HG02610 (cell line): ENCODE measurements around the gene LARGE1.

Experiments used
- ATAC-seq: cut with Tn5 transposase; IDR thresholded peaks from one replicate; pipeline ENCODE4 v1.9.1; 2021; ENCODE audit warnings: mild to moderate bottlenecking, moderate library complexity; ENCODE audit not compliant: unreplicated experiment

LARGE1 gene

DNA sequence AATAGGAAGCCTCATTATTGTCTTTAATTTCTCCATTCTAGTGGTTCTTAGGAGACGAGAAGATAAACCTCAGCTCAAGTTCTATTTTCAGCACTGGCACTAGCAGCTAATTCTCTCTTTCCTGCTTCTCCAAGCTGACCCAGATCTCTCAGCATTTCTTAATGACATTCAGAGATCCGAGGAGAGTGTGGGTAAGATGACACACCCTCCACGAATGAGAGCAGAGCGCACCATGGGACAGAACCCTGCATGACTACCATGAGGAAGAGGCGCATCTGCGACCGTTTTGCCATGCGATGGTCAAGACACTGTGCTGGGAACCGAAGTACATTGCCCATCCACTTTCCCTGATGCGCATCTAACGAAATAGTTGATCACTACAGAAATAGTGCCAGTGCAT lies 241.8 kb downstream of the LARGE1 start:
- no peak for ATAC-seq

DNA sequence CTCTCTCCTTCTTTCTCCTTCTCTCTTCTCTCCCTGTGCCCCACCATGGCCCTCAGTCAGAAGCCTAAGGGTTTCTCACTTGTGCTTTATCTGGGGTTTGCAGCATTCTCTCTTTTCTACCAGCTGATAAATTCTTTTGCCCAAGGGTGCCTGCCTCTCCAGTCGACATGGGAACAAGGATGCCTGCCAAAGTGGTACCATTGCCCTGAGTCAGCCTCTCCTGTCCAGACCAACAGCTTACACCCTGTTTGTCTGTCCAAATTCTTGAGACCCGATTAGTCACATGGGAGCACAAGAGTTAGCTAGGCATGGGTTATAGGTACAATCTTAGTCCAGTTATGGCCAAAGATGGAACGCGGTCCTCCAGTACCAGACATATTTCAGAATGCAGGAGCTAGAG lies 242.7 kb downstream of the LARGE1 start:
- no peak for ATAC-seq

DNA sequence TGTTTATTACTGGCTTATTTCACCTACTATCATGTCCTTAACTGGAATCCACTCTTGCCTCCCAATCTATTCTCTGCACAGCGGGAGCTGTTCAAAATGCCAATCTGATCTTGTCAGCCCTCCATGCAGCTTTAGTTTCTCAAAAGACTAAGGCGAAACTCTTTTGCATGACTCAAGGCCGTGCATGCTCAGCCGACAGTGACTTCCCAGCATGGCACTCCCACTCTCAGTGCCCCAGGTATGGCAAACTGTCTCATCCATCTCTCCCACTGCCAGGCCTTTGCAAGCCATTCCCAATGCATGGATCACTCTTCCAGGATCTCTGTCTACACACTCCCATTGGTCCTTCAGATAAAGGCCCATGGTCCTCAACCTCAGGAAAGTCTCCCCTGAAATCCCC lies 245.9 kb downstream of the LARGE1 start:
- no peak for ATAC-seq

DNA sequence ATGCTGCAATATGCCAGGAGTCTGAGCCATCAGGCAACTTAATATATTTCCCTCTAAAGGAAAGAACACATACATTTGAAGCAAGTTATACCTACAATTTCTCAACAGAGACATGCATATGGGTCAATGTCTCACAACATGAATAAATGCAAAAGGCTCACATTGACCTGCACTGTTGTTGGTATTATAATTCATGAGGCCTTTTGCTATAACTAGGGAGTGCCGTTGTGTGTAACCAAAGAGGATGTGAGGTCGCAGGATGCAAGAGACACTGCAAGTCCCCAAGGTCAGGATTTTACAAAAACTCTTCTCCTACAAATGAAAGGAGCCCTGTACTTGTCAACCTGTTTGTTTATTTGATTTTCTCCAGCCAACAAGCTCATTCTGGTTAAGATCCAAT lies 250.5 kb downstream of the LARGE1 start:
- no peak for ATAC-seq

DNA sequence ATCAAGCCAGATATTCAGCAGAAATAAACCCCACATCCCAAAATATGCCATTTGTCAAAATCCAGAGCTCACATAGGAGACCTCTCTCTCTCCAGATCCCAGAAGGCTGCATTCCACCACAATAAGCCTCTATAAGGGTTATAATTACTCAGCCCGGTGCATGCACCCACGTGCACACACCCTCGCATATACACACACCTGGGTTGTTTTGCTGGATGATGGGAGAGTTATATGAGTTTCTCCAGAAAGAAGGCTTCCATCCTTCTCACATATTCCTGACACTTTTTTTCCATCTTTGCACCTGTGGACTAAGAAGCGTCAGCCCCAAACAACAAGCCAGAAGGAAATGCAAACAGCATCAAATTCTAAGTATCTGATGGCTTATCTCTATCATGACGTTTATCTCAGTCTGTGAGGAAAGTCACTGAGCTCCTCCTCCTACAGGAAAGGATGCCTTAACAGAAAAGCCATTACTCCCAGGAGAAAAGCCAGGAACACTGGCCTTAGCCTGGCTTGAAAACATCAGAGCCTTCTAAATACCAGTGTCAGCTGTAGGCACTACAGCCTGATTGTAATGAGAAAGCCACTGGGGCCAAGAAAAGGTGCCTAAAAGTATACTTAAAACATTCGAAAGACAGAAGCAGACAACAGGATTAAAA lies 253.2 kb downstream of the LARGE1 start:
- no peak for ATAC-seq

DNA sequence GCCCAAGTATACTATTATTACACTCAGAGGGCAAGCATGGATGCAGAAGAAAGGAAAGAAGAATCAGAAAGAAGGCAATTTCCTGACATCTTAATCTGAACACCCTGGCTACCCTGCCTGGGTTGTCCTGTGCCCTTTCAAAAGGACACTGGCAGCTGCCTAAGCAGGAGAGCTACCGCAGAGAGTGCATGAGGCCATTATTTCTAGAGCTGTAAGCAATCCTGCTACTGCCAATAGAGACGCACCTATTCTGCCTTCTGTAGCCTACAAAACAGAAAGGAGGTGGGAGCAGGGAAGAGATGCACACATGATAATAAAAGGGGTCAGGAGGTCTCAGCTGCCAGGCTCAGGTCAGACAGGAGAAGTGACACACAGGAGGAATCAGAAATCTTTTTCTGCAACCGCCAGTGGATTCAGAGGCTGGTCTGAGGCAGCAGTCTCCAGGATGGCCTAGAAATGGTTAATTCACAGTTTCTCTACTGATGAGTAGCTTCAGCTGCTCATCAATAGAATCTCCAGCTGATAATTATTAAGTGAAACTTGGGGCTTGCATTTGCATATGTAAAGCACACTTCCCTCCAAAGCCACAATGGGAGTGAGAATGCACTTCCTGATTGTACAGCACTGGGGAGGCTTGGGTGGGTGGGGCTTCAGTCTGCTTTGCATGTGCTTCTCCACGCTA lies 253.9 kb downstream of the LARGE1 start:
- no peak for ATAC-seq

DNA sequence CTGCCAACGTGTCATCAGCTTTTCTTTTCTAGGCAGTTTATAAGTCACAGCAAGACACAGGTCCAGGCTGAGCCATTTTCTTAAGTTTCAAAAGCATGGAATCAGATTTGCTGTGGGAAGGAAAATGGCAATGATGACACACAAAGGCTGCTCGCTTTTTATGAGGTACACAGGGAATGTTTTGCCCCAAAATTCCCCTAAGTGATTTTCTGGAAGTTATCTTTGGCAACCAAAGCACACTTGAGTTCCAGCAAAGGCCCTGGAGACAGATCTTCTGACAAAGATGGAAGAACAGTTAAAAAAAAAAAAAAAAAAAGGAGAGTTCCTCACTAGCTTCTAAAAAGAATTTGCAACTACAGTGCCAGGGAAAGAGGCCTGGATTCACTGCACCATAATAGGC lies 260.8 kb downstream of the LARGE1 start:
- no peak for ATAC-seq

DNA sequence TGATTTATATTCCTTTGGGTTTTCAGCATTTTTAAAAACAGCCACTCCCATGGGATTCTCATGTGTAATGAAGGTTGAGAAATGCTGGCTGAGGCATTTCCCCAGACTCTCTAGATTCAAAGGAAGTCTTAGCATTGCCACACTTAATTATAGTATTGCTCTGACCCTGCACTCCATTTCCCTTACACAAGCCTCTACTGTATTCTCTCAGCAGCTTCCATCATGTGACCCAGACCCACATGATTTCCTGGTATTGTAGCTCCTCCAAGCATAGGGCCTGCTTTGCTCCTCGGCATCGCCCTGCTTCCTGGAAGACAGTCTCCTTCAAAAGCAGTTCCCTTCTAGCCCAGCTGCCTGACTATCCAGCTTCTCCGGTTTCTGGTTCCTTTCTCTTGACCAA lies 261.5 kb downstream of the LARGE1 start:
- ATAC-seq: no peak

DNA sequence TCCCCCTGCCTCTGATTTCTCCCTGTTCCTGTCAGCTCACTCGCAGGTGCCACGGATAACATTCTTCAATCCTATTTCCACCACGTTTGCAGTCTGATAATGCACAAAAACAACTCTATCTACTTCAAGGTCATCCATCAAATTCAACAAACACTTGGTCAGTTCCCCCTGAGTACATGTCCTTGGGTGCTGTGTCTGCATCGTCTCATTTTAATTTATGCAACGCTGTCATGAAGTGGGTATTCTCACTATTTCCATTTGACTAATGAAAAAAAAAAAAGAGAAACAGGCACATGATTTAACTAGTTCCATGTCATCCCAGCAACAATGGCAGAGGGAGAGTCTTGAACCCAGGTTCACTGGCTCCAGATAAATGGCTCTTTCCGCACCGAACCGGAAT lies 262.6 kb downstream of the LARGE1 start:
- ATAC-seq: no peak

DNA sequence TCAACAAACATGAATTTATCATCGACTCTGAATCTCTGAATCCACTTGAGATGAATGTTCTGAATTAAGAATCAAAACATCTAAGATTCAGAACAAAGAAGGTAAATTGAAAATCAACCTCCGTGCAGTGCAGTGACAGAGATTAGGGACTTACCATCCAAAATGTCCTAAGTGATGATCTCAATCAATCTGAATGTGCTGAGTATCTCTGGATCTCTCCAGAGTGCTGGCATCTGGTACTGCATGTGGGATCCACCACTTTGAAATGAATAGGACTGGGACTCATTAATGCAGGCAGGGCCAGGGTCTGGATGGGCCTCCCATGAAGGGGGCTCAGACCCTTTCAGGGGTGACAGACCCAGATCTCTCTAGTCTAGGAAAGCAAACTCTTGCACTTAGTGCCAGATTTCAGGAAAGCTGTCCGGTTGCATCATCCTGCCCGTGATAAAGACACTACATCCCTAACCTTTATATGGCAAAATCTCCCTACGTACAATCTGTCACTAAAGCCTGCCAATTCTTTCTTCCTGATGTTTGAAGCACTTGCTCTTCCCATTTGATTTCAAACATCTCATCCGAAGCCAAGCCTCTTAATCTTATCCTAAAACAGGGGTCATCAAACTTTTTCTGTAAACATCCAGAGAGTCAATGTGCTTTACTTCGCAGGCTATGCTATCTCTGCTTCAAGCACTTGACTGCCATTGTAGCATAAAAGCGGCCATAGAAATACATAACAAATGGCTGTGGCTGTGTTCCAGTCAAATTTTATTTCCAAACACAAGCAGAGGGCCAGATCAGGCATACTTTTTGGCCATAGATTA lies 263.3 kb downstream of the LARGE1 start:
- no peak for ATAC-seq

DNA sequence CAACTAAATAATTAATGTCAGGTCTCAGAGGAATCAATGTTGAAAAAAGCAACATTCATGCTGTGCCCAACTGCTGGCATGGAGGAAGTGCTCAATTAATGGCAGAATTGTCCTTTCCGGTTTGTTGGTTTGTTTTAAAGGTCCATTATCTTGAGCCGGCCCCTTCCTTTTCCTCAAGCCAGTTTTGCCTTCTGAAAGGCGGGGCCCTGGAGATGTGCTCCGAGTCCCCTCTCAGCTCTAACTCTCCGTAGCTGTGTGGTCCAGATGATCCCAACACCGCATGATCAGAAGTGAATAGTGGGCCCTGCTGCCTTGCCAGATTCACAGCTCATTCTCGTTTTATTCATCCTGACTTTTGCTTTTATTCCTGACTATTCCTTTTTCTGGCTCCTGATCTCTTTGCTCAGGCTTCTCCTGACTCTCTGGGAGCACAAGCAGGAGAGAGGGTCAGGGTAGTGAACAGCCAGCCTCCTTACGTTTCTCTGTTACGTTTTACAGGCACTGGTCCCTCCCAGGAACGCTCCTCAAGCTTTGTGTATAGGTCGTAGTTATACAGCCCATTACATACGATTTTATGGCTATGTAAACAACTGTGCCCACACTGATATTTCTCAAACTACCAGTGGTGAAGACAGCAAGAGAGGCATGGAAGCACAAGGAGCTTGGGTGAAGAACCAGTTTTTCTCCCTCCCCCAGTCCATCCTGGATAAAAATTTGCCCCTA lies 265.9 kb downstream of the LARGE1 start:
- ATAC-seq: no peak

DNA sequence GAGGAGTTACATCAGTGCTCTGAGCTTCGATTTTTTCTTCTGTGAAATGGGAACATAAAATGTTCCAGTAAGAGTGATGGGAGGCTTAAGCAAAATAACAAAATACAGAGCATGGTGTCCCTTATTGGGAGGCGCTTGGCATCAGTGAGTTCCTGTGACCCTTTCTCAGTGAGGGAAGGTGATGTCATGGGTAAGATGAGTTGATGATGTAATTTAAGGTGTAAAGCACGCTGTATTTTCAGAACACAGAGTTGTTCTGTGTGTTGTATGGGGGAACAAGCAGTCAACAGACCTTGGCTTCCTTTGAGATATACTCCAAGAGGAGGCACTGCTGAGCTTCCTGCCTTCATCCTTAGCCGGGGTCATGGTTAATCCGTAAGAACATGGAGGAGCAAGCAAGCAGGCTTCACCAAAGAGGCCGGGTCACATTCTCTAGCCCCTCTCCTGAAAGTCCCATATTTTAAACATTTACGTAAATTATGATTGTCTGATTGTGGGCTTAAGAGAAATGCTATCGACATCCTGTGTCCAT lies 266.7 kb downstream of the LARGE1 start:
- no peak for ATAC-seq

DNA sequence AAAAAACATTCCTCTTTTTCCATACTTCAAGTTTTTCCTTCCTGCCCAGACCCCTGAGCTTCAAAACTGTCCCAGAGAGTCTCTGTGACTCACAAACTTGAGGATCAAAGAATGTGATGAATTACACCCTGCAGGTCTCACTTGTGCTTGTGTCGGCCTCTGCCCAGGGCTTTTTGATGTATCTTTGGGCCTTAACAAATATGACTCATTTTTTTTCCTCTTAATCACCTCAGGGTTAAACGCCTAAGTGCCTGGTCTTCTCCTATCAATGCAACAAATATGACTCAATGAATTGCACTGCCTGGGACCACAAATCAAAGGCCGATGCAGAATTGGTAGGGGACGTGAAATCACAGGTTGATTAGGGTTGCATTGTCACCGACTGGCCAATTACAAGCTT lies 267.7 kb downstream of the LARGE1 start:
- ATAC-seq: no peak

DNA sequence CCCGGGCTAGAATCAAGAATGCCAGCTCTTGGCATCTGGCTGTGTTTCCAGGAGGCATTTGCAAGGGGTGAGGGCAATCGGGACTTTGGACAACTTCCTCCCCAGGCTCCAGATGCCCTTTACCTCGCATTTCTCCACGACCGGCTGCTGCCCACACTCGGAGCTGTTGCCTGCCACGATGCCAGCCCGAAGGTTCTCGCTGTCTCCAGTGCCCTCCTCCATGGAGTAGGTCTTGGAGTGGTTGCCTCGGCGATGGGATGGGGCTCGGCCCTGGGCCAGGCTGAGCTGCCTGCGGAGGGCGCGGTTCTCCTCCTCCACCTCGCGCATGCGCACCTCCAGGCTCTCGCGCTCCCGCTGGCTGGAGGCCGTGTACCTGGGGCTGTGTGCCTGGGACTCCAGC lies 270.0 kb downstream of the LARGE1 start:
- ATAC-seq: no peak

DNA sequence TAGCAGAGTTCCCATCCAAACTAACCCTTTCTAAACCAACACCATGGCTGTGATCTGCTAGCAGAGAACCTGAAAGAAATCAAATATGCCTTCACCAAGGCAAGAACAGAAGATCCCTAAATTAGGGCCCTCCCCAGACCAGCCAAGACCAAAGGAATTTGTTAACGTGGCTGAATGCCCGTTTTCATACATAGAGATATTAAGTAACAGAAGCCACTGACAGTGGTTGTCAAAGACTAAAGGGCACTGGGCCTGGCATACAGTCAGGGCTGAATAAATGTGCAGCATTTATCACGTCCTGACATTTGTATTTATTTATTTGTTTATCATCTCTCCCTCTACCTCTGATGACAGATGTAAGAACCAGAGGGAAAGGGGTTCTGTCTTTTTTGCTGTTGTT lies 271.8 kb downstream of the LARGE1 start:
- ATAC-seq: no peak

DNA sequence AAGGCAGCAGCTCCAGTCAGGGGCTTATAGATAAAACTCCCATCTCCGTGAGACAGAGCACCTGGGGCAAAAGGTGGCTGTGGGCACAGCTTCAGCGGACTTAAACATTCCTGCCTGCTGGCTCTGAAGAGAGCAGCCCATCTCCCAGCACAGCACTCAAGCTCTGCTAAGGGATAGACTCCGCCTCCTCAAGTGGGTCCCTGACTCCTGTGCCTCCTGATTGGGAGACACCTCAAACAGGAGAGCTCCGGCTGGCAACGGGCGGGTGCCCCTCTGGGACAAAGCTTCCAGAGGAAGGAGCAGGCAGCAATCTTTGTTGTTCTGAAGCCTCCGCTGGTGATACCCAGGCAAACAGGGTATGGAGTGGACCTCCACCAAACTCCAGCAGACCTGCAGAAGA lies 279.4 kb downstream of the LARGE1 start:
- ATAC-seq: no peak

DNA sequence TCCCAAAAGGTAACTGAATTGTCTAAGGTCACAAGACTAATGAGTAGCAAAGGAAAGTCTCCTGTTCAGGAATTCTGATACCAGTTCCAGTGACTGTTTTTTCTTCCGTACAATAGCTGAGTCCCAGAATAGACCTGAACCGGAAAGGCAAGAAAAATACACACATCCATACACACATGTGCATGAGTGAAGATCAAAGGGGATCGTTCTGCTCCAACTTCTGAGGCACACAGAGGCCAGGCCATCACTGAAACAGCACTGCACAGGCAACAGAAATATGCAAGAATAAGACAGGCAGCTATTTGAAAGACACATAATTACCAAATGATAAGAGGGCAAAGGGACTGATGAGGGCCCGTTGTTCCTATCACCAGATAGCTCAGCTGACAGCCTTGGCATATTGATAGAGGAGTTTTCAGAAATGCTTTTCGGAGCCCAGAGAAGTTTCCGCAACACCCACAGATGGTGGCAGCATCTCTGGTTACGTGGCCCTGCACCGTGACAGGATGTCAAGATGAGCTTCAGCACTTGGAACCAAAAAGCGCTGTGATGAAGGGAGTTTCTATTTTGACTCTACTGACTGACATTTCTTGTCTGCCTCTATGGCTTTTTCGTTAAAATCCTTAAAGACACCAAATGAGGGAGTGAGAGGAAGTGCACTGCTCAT lies 280.6 kb downstream of the LARGE1 start:
- no peak for ATAC-seq

DNA sequence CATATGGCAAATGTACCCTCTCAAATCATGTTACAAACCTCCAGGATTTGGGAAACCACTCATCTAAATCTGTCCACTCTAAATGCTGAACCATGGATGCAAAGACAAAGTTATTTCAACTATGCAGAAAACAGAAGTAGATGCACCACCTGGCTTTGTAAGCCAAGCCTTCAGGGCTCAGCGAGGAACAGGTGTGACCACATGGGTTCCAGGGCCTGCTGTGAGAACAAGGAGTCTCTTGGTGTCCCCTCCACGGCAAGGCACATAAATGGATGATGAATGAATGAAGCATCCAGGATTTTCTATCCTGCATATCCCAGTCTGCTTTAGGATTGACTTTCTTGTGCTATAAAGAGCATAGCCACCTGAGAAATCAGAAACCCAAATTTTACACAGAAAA lies 284.5 kb downstream of the LARGE1 start:
- no peak for ATAC-seq

DNA sequence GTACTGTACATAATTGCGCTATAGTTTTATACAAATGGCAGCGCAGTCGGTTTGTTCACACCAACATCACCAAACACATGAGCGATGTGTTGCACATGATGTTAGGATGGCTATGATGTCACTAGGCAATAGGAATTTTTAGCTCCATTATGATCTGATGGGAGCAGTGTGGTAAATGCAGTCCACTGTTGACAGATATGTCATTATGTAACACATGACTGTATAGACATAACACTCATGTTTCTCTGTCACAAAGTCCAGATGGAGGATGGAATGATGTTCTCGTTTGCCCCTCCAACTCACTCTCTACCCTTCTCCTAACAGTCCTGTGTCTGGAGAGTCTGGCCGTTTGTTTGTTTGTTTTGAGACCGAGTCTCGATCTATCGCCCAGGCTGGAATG lies 288.5 kb downstream of the LARGE1 start:
- ATAC-seq: no peak

DNA sequence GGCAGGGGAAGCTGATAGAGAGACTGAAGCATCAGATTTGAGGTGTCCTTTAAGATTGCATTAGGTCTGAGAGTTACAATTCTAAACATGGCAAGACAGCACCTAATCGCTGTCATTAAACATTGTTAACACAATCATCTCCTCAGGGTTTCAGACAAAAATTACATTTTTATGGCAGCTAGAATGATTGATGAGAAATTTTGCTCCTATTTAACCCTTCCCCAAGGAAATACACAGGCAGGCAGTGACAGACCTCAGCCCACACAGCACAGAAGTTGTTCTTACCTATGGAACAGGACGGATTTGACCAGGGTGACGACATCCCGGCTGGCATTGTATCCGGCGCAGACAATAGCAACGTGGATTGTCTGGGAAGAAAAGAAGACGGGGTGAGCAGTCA lies 294.3 kb downstream of the LARGE1 start:
- ATAC-seq: no peak

DNA sequence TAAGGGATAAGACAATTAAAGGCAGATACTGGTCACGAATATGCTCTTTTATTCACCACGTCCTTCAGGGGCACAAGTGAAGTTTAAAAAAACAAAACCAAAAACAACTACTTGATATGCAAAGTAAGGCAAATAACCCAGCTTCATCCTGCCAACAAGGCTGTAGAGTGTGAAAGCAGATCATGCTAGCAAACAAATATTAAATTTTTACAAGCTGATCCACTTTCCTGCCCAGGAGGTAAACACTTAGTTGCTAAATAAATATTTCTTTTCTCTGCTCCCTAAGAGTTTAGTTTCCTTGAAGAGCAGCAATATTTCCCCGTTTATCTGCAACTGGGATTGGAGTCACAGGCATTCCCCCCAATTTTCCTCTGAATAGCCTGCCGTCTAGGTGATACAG lies 300.2 kb downstream of the LARGE1 start:
- no peak for ATAC-seq
